ENCODE data around the gene UQCC5. TPM values are rescaled to one million over a fixed set of nuclear protein-coding genes. Genes with fewer than 3 reads are reported as not detected.

Gene UQCC5
- polyA plus RNA-seq, 1 donor (not counting 4 experiments of a cell fraction or from before 2014, with no cell fraction given), result 20.0 TPM

DNA sequence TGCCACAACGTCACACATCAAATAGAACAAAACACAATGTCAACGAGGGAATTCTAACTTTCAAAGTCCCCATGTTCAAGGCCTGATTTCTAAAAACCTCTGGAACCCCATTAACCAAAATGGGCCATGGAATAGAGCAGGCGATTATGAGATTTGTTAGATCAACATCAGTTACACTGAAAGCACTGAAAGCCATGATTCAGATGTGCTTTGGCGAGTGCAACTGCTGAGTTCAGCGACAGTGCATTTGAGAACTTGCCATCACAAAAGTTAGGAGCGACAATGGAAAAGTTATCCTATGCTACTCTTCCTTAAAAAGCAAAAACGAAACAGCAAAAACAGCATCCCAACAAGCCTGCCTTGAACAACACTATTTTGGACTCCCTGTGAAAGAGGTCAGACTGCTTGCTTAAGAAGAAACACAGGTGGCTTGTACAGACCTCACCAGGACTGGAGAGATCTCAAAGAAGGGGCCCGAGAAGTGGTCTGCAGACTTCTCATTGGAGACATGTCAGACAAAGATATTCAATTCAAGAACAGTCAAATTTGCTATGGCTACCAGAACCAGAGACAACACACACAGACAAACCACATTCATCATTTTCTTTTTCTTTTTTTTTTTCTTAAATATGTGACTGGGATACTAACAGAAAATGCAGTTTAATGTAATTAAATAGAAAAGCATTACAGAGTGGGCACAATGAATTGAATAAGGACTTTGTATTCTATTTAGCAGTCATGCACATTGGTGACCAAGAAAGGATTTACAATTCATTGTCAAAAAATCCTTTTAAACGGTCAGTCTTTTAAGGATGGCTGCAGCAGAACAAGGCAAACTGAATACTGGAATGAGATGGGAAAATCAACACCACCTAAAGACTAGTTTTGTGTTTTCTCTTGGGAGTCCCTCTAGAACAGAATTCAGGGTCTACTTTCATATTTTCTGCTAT, 20.9 kb downstream of the UQCC5 start:
- FAIRE-seq (no peak), DNase-seq (ENCODE audit: low read depth, low spot score) (no peak)
- H3K27me3 ChIP-seq (ENCODE audit: control insufficient read depth, extremely low read depth, insufficient read depth, low read length), result no peaks in the 10 kb centered on the region
- no peak overlapping the region for H3K4me2 ChIP-seq (ENCODE audit: control insufficient read depth, extremely low read depth, insufficient read depth, low read depth, low read length)
- H3K36me3 ChIP-seq (ENCODE audit: control insufficient read depth in 2 of 2, extremely low read depth in 1 of 2, insufficient read depth in 2 of 2, low read length in 2 of 2), result peaks cover 16 to 33% of the 10 kb centered on the region in 2 experiments
- no peaks in the 10 kb centered on the region for H3K9me1 ChIP-seq (ENCODE audit: control insufficient read depth, extremely low read depth, insufficient read depth, low read length)
- H3K27ac ChIP-seq (ENCODE audit: control insufficient read depth, insufficient read depth, low read length), result no peak overlapping the region
- H3K4me3 ChIP-seq (ENCODE audit: control insufficient read depth in 2 of 3, extremely low read depth in 1 of 3, insufficient read depth in 2 of 3, low read depth in 1 of 3, low read length in 3 of 3), result no peak overlapping the region
- no peaks in the 10 kb centered on the region for H3K4me1 ChIP-seq (ENCODE audit: control insufficient read depth, extremely low read depth, insufficient read depth, low read length)
- no peak overlapping the region for H2AFZ ChIP-seq (ENCODE audit: control insufficient read depth, low read length)
- no peaks in the 10 kb centered on the region for H3K79me2 ChIP-seq (ENCODE audit: control insufficient read depth, insufficient read depth, low read length)
- TF ChIP-seq, protein P1, sequence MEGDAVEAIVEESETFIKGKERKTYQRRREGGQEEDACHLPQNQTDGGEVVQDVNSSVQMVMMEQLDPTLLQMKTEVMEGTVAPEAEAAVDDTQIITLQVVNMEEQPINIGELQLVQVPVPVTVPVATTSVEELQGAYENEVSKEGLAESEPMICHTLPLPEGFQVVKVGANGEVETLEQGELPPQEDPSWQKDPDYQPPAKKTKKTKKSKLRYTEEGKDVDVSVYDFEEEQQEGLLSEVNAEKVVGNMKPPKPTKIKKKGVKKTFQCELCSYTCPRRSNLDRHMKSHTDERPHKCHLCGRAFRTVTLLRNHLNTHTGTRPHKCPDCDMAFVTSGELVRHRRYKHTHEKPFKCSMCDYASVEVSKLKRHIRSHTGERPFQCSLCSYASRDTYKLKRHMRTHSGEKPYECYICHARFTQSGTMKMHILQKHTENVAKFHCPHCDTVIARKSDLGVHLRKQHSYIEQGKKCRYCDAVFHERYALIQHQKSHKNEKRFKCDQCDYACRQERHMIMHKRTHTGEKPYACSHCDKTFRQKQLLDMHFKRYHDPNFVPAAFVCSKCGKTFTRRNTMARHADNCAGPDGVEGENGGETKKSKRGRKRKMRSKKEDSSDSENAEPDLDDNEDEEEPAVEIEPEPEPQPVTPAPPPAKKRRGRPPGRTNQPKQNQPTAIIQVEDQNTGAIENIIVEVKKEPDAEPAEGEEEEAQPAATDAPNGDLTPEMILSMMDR (optimal IDR thresholded peaks at IDR 0.05 in 1 of 3, IDR thresholded peaks at IDR 0.05 in 1 of 3, conservative IDR thresholded peaks at IDR 0.05 in 1 of 3; ENCODE audit: extremely low read depth in 1 of 3, insufficient read depth in 2 of 3, low read length in 3 of 3), result no peak
- no peak for TF ChIP-seq EZH2 (IDR thresholded peaks at IDR 0.05; ENCODE audit: low read length)
- H3K9me3 ChIP-seq (ENCODE audit: control insufficient read depth, low read depth, low read length), result no peaks in the 10 kb centered on the region
- H3K9ac ChIP-seq (ENCODE audit: control insufficient read depth, extremely low read depth, insufficient read depth, low read length), result no peak overlapping the region
- dilution Hi-C loops (cut with MboI; ENCODE audit: extremely low pct_ligation_motif_present, low sequenced_read_pairs), result no loop called here
- no peaks in the 10 kb centered on the region for H4K20me1 ChIP-seq (ENCODE audit: control insufficient read depth, extremely low read depth, insufficient read depth, low read length)

DNA sequence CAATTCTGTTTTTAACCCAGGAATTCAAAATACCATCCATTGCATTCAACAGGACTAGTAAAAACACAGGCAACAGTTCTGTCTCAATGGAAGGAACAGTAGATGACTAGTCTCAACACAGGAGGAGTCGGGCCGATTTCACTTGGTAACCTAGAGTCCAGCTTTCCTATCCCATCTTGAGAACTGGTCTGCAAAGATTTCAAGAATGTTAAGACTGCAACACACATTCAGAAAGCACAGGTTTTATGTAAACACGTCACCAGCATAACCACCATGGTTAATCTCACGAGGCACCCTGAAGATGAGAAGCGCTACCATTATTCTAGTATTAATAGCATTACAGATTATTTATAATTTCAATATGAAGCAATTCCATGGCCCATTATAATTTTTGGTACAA, 22.0 kb downstream of the UQCC5 start:
- DNase-seq (ENCODE audit: low read depth, low spot score) (no peak), FAIRE-seq (no peak)
- H3K9me1 ChIP-seq (ENCODE audit: control insufficient read depth, extremely low read depth, insufficient read depth, low read length), result no peaks in the 10 kb centered on the region
- H3K27me3 ChIP-seq (ENCODE audit: control insufficient read depth, extremely low read depth, insufficient read depth, low read length), result no peaks in the 10 kb centered on the region
- no peaks in the 10 kb centered on the region for H3K9me3 ChIP-seq (ENCODE audit: control insufficient read depth, low read depth, low read length)
- no peak overlapping the region for H3K27ac ChIP-seq (ENCODE audit: control insufficient read depth, insufficient read depth, low read length)
- no peak for TF ChIP-seq EZH2 (IDR thresholded peaks at IDR 0.05; ENCODE audit: low read length)
- TF ChIP-seq, protein P1 (optimal IDR thresholded peaks at IDR 0.05 in 1 of 3, IDR thresholded peaks at IDR 0.05 in 1 of 3, conservative IDR thresholded peaks at IDR 0.05 in 1 of 3; ENCODE audit: extremely low read depth in 1 of 3, insufficient read depth in 2 of 3, low read length in 3 of 3), result no peak
- dilution Hi-C loops (cut with MboI; ENCODE audit: extremely low pct_ligation_motif_present, low sequenced_read_pairs), result no loop called here
- no peak overlapping the region for H3K9ac ChIP-seq (ENCODE audit: control insufficient read depth, extremely low read depth, insufficient read depth, low read length)
- H2AFZ ChIP-seq (ENCODE audit: control insufficient read depth, low read length), result no peak overlapping the region
- H4K20me1 ChIP-seq (ENCODE audit: control insufficient read depth, extremely low read depth, insufficient read depth, low read length), result no peaks in the 10 kb centered on the region
- H3K4me1 ChIP-seq (ENCODE audit: control insufficient read depth, extremely low read depth, insufficient read depth, low read length), result no peaks in the 10 kb centered on the region
- H3K79me2 ChIP-seq (ENCODE audit: control insufficient read depth, insufficient read depth, low read length), result no peaks in the 10 kb centered on the region
- H3K4me3 ChIP-seq (ENCODE audit: control insufficient read depth in 2 of 3, extremely low read depth in 1 of 3, insufficient read depth in 2 of 3, low read depth in 1 of 3, low read length in 3 of 3), result no peak overlapping the region
- peaks cover 20 to 26% of the 10 kb centered on the region in 2 experiments for H3K36me3 ChIP-seq (ENCODE audit: control insufficient read depth in 2 of 2, extremely low read depth in 1 of 2, insufficient read depth in 2 of 2, low read length in 2 of 2)
- H3K4me2 ChIP-seq (ENCODE audit: control insufficient read depth, extremely low read depth, insufficient read depth, low read depth, low read length), result no peak overlapping the region
